ENCODE measurements around the gene FYB1.

DNA sequence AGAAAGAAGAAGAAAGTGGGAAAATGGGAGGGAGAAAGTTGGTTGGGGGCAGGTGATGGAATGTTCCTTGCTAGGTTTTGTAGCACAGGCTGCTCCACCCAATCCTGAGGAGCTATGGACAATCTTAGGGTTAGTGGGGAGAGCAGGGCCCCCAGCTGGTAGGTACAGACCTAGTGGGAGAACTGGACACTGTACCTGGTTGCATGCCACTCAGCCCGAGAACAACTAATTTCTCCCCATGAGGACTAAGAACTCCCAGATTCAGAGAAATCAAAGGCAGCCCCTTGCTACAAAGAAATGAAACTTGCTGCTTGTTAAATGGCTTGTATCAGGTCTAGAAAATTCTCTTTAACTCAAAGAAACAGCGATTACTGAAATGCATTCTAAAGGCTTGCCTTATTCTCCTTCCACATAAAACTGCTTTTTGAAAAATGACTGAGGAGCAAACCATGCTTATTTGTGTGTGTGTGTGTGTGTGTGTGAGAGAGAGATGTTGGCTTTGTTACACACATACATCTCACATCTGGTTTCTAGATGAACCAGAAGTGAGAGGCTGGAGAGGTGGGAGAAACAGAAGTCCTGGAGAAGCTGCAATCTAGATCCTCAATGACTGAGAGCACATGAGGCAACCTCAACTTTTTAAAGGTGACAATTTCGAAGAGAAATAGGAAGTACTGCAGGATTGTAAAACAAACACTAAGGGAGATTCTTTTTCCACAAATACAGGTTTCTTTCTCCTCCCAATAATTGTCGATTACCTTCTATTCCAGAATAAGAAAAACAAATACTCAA lies 28.9 kb downstream of the FYB1 start:
- TF ChIP-seq YY1 (IDR thresholded peaks at IDR 0.05; ENCODE audit: low read depth): no peak
- TF ChIP-seq RAD21 (IDR thresholded peaks at IDR 0.05; ENCODE audit: low read depth): no peak
- TF ChIP-seq, protein P1, sequence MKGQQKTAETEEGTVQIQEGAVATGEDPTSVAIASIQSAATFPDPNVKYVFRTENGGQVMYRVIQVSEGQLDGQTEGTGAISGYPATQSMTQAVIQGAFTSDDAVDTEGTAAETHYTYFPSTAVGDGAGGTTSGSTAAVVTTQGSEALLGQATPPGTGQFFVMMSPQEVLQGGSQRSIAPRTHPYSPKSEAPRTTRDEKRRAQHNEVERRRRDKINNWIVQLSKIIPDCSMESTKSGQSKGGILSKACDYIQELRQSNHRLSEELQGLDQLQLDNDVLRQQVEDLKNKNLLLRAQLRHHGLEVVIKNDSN (IDR thresholded peaks at IDR 0.05): no peak
- TF ChIP-seq EP300 (IDR thresholded peaks at IDR 0.05; ENCODE audit: borderline replicate concordance): no peak
- TF ChIP-seq CREB1 (IDR thresholded peaks at IDR 0.05; ENCODE audit: low read depth): no peak
- TF ChIP-seq TEAD4 (IDR thresholded peaks at IDR 0.05): no peak

Measured in Ishikawa (cell line).